Liver (tissue), 3 donors: ENCODE results near the gene NCOA4.

Experiments used
- CTCF ChIP-seq: fragments of 150-350 bp; IDR thresholded peaks from 2 replicates; pipeline ENCODE4 v1.5.1; 2017; ENCODE audit warnings: improper control_type of control experiment, low read depth, low read length; ENCODE audit not compliant: missing input control
- EGR1 ChIP-seq, 2 donors: IDR thresholded peaks; 2 replicates each; pipeline ENCODE4 v1.6.1; 2016 to 2018; ENCODE audit warnings: antibody characterized with exemption in 2 of 2, low read depth in 2 of 2
- GABPA ChIP-seq, 2 donors: IDR thresholded peaks in 1 of 2; conservative IDR thresholded peaks in 1 of 2; 2 replicates each; pipeline ENCODE4 v1.6.1; 2016; ENCODE audit warnings: antibody characterized with exemption in 2 of 2, mild to moderate bottlenecking in 1 of 2, moderate library complexity in 1 of 2
- HNF4A ChIP-seq, 2 donors: conservative IDR thresholded peaks; 2 replicates each; pipeline ENCODE4 v1.6.1; 2016; ENCODE audit warnings: antibody characterized with exemption in 2 of 2, mild to moderate bottlenecking in 2 of 2
- JUND ChIP-seq, 2 donors: IDR thresholded peaks; 2 replicates each; pipeline ENCODE4 v1.6.1; 2016; ENCODE audit warnings: antibody characterized with exemption in 2 of 2
- RAD21 ChIP-seq, 2 donors: IDR thresholded peaks; 2 replicates each; pipeline ENCODE4 v1.6.1; 2016; ENCODE audit warnings: antibody characterized with exemption in 2 of 2, mild to moderate bottlenecking in 2 of 2
- ZBTB33 ChIP-seq: IDR thresholded peaks from 2 replicates; pipeline ENCODE4 v1.6.1; 2016; ENCODE audit warnings: antibody characterized with exemption
- donor health status: healthy.
- donor health status: healthy.

- TF ChIP-seq JUND (IDR thresholded peaks at IDR 0.05) (no peak), HNF4A (conservative IDR thresholded peaks at IDR 0.05) (no peak), CTCF (no peak), GABPA (IDR thresholded peaks at IDR 0.05 in 1 of 2, conservative IDR thresholded peaks at IDR 0.05 in 1 of 2) (no peak), RAD21 (IDR thresholded peaks at IDR 0.05) (no peak), EGR1 (IDR thresholded peaks at IDR 0.05; ENCODE audit: low read depth in 2 of 2) (no peak), ZBTB33 (no peak)
These were observed 22.5 kb upstream of the NCOA4 start for GRCh38 chr10:46052791-46053375.
